IPS-18a (cell line): ENCODE data around the gene CDC25C.

ENCODE experiments used
- H3K27ac ChIP-seq: one replicate; pipeline ENCODE4 v1.5.1; 2013; ENCODE audit warnings: low read length
- H3K27me3 ChIP-seq: one replicate; pipeline ENCODE4 v1.6.1; 2013; ENCODE audit warnings: mild to moderate bottlenecking, low read length; ENCODE audit not compliant: control insufficient read depth, insufficient read depth
- H3K36me3 ChIP-seq: one replicate; pipeline ENCODE4 v1.6.1; 2013; ENCODE audit warnings: low read depth, low read length; ENCODE audit not compliant: control insufficient read depth
- H3K4me1 ChIP-seq: one replicate; pipeline ENCODE4 v1.6.1; 2013; ENCODE audit warnings: low read depth, low read length; ENCODE audit not compliant: control insufficient read depth
- H3K4me3 ChIP-seq: one replicate; pipeline ENCODE4 v1.5.1; 2013; ENCODE audit warnings: low read length
- H3K9ac ChIP-seq: one replicate; pipeline ENCODE4 v1.6.1; 2013; ENCODE audit warnings: mild to moderate bottlenecking, low read length, moderate library complexity
- H3K9me3 ChIP-seq: one replicate; pipeline ENCODE4 v1.6.1; 2013; ENCODE audit warnings: low read depth, low read length; ENCODE audit not compliant: control insufficient read depth

CDC25C gene

GRCh38 chr5:138245717-138246116 is 85.9 kb downstream of the CDC25C start:
- Histone ChIP-seq H3K27ac (no peak overlapping the region), H3K36me3 (no peaks in the 10 kb centered on the region), H3K4me1 (peaks cover 12% of the 10 kb centered on the region), H3K9me3 (no peaks in the 10 kb centered on the region), H3K4me3 (no peak overlapping the region), H3K27me3 (peaks cover 35% of the 10 kb centered on the region), H3K9ac (no peak overlapping the region)

DNA sequence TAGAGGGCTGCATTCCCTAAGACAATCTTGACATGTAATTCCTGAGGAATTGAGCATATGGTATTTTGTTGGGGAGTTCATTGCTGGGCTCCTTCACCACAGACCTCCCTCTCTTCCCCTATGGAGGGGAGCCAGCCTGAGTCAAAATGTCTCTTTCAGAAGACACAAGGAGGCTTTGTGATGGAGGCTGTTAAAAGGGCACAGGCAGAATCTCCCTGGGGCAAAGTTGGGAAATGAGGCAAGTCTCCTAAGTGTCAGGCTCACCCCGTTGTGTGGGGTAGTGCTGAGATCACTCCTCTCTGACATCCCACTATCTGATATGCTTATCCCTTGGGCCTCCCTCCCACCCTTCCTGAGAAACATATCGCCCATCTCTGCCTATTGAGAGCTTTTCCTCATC is 87.8 kb downstream of the CDC25C start:
- no peak overlapping the region for H3K9ac ChIP-seq
- peaks cover 50% of the 10 kb centered on the region for H3K27me3 ChIP-seq
- no peak overlapping the region for H3K4me3 ChIP-seq
- no peaks in the 10 kb centered on the region for H3K9me3 ChIP-seq
- H3K27ac ChIP-seq, result no peak overlapping the region
- H3K36me3 ChIP-seq, result no peaks in the 10 kb centered on the region
- H3K4me1 ChIP-seq, result peaks cover 12% of the 10 kb centered on the region

DNA sequence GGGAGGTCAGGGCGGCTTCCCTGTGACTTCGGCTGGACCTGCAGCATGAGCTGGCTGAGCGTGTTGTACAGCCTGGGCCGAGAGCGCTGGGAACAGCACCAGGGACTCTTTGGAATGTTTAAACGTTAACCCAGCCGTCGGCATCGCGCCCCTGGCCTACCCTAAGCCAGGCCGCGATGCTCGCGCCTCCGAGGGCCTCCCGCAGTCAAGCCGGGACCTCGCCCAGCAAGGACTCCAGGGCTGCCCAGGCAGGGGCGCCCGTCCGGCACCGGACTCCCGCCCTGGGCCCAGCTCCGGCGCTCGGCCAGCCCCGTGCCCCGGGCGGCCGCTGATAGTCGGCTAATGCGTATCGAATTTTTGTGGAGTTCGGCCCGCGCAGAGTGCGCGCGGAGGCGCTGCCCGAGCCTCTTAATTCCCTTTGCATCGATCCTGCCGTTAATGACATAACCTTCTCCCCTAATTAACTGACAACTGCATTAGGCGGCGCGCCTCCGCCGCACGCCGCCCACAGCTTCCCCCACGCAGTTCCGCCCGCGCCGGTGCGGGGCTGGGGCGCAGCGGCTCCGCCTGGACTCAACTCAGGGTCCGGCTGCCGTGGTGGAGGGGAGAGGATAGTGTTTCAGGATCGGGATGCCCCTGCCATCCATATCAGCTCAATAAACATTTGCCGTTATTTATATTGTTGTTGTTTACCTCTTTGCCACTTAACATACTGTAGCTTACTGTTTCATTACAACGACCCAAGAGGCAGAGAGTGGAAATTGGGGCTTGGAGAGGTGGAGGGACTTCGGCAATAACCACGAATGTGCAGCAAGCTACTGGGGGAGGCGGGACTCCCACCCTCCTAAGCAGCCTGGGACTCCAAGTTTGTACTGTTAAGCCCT is 89.7 kb downstream of the CDC25C start:
- no peaks in the 10 kb centered on the region for H3K36me3 ChIP-seq
- peaks cover 54% of the 10 kb centered on the region for H3K27me3 ChIP-seq
- peak overlapping the region; percentile 25 for H3K9ac ChIP-seq
- H3K4me3 ChIP-seq, result peak overlapping the region; percentile 56
- no peak overlapping the region for H3K27ac ChIP-seq
- H3K4me1 ChIP-seq, result peaks cover 12% of the 10 kb centered on the region
- no peaks in the 10 kb centered on the region for H3K9me3 ChIP-seq

- no peaks in the 10 kb centered on the region for H3K36me3 ChIP-seq
- no peak overlapping the region for H3K9ac ChIP-seq
- H3K9me3 ChIP-seq, result no peaks in the 10 kb centered on the region
- H3K4me3 ChIP-seq, result no peak overlapping the region
- peaks cover 54% of the 10 kb centered on the region for H3K27me3 ChIP-seq
- H3K4me1 ChIP-seq, result peaks cover 10% of the 10 kb centered on the region
- H3K27ac ChIP-seq, result no peak overlapping the region
Measured at GRCh38 chr5:138240650-138241385, 90.8 kb downstream of the CDC25C start.

GRCh38 chr5:138238034-138238433 is 93.6 kb downstream of the CDC25C start:
- H3K36me3 ChIP-seq, result no peaks in the 10 kb centered on the region
- no peak overlapping the region for H3K27ac ChIP-seq
- H3K9me3 ChIP-seq, result no peaks in the 10 kb centered on the region
- no peak overlapping the region for H3K4me3 ChIP-seq
- H3K27me3 ChIP-seq, result peaks cover 42% of the 10 kb centered on the region
- H3K4me1 ChIP-seq, result peaks cover 4% of the 10 kb centered on the region
- no peak overlapping the region for H3K9ac ChIP-seq
